Hippocampal formation (tissue), 2 donors: ENCODE measurements around the gene CDH7.

Source experiments
- DNase-seq, 2 donors: peaks; one replicate each; lab custom pipeline; 2025; lab: John Stamatoyannopoulos, UW

Gene CDH7

DNA sequence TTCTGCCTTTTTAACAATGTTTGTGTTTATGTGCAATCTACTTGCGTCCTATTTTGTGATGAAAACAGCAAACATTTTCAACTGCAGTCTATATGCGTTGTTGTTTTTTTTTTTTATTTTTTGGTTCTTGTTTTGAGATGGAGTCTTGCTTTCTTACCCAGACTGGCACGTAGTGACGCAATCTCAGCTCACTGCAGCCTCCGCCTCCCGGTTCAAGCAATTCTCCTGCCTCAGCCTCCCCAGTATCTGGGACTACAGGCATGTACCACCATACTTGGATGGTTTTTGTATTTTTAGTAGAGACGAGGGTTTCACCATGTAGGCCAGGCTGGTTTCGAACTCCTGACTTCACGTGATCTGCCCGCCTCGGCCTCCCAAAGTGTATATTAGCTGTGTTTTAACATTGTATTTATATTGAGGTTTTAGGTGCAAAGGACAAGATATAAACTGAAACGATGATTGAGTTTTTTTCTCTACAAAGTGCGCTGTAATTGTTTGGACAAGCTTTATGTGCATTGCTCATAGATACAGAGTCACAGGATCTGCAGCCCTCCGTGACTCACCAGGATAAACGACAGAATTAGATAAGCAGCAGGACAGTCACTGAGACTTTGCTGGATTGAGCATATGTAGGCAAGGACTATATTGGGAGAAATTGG, 17.4 kb downstream of the CDH7 start:
- DNase-seq, result no peak

DNA sequence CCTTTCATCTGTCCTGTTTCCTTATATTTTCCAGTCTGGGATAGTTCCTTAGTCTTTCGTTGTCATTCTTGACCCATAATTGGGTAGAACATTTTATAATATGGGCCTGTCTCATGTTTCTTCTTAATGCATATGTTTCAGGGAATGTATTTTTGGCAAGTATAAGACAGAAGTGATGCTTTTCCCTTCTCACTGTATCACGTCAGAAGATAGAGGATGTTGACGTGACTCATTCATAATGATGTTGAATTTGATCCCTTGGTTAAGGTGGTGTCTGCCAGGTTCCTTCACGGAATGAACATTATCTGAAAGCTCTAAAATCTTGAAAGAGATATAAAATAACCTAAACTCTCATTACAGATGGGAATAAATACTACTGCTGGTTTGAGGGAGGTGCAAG, 18.8 kb downstream of the CDH7 start:
- no peak for DNase-seq

DNA sequence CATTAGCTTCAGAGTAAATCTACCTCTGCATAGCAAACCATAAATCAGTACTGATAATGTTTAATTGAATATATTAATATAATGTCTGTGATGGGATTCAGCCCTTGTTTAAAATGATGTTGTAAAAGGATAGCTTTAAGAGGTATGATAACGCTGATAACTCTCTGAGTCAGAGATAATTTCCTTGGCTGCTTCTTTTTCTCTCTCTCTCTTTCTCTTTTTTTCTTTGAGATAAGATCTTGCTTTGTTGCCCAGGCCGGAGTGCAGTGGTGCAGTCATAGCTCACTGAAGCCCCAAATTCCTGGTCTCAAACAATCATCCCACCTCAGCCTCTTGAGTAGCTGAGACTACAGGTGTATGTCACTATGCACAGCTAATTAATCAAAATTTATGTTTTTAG, 35.7 kb downstream of the CDH7 start:
- DNase-seq, result no peak

DNA sequence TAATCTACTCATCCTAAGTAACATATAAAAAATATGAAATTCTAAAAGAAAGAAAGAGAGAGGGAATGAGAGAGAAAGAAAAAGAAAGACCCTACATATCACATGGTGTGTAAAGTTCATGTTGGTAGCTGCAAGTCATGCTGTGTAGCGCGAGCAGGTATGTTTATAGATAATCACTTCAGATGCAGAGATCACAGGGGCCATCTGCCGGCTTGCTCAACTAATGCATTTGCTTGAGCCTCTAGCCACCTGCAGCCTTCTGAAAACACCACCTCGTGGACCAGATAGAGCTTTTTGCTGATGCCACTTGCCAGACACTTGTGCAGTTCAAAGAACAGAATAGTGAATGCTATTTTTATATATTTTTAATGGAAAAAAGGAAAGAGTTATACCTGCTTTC, 37.6 kb downstream of the CDH7 start:
- DNase-seq, result no peak

DNA sequence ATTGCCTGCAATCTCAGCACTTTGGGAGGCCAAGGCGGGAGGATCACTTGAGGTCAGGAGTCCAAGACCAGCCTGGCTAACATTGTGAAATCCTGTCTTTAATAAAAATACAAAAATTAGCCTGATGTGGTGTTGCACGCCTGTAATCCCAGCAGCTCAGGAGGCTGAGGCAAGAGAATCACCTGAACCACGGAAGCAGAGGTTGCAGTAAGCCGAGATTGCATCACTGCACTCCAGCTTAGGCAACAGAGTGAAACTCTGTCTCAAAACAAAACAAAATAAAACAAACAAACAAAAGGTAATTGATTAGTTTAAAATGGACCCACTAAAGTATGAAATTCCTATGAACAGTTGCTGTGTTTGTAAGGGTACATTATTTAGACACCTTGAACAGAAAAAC, 39.8 kb downstream of the CDH7 start:
- DNase-seq, result no peak

DNA sequence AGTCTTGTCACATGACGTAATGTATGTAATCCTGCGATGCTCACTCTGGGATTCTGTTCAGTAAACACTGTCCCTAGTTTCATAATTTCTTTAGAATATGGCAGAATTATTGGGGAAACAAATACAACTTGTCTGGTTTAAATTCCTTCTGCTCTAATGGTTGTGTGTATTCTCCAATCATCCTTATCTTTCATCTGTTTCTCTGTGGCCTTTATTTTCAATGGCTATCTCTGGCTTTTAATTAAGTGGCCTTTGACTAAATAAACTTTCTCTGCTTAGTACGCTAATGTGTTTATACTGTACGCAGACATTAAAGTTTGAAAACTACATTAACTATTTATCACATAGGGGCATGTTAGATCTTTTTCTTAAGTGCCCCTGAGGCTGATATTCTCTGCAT, 40.9 kb downstream of the CDH7 start:
- no peak for DNase-seq

DNA sequence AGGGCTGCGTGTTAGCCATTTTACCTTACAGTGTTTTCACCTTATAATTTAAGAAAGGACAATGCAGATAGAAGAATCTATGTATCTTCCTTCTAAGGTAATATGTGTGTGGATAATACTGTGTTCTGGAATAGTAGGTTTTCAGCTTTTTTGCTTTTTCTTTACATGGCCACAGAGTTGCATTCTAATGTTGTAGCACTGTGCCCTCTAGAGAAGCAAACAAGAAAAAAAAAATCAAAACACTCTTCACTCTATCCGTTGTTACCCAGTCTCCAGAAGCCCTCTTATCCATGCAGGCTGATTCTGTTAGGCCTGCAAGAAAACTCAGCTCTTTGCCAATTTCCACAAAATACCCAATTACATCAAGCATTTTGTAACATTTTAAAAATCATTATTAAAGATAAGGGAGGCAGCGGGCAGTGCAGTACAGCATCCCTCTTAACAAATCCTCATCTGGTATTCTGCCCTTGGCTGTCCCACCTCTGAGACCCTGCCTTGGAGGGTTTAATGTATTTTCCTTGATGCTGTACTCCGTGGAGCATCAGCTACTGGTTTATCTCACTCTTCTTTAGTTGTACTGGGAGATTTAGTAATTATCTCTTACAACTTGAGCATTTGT, 41.8 kb downstream of the CDH7 start:
- DNase-seq, result no peak

DNA sequence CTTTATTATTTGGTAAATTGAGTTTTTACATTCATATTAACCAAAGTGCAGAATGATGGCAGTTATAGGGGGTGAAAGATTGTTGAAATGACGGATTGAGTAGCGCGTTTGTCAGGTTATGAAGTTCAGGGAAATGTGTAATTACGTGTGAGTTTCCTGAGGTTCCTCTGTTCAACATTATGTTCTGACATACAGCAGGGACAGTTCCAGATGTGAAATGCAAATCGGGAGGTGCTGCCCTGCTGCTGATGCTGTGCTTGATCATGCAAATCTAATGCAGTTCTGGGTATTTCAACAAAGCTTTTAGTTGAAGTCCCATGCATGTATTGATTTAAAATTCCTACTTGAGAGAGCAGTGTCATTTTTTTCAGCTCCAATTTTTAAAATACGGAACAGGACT, 57.9 kb downstream of the CDH7 start:
- no peak for DNase-seq

DNA sequence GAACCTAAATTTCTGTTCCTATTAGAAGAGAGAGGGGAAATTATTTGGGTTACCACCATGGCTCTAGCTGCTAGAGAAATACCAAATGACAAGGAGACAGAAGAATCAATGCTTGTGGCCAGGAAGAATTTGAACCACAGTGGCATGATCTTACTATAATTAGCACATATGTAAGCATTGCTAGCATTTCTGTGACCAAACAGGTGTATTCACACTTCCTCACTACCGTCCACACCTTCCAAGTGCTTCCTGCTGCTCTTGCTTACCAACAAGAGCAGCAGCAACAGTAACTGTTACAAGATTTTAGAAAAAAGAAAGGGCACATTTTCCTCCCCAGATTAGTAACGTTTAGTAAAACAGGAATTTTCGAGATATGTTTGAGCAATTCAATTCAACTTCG, 60.5 kb downstream of the CDH7 start:
- DNase-seq, result no peak

DNA sequence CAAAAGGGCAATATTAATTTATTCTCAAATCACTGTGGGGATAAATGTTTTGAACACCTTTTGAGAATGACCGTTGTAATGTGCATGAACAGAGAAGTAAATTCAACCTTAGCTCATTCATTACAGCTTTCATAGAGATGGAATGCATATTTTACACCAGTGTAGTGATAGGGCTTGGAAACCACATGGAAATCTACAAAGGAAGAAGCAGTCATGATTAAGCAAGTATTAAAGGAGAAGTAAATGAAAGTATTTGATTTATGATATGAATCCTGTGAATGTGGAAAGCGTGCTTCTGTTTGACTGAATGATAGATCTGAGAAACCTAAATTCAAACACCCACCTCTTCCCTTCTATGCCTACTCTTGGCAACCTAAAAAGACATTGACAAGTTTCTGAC, 64.7 kb downstream of the CDH7 start:
- no peak for DNase-seq

DNA sequence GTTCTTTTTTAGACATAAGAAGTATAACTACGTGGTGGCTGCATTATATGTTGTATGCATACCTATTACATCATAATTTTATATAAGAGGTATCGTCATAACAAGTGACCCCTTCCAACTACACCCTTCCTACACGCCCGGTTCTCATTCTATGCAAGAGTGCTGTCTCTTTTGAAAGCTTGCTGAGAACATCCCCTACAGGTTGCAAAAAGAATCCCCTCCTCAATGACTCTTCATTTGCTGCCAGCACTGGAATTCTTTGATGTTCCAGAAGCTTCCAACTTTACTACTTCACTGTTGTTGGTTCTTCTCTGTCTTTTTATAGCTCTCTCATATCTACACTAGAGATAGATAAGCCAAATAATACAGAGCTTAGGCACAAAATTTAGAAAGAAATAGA, 66.4 kb downstream of the CDH7 start:
- DNase-seq, result no peak

DNA sequence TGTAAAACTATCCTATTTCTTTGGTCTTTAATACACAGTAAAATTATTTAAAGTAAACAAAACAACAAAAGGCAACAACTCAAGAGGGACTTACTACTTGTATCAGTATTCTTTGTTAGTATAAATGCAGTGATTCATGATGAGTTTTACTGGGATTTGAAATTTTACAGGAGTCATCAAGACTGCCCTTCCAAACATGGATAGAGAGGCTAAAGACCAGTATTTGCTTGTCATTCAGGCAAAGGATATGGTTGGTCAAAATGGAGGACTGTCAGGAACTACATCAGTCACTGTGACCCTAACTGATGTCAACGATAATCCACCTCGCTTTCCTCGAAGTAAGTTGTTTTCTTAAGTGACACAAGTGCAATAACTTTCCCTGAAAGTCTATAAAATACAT, 71.1 kb downstream of the CDH7 start:
- DNase-seq, result no peak

DNA sequence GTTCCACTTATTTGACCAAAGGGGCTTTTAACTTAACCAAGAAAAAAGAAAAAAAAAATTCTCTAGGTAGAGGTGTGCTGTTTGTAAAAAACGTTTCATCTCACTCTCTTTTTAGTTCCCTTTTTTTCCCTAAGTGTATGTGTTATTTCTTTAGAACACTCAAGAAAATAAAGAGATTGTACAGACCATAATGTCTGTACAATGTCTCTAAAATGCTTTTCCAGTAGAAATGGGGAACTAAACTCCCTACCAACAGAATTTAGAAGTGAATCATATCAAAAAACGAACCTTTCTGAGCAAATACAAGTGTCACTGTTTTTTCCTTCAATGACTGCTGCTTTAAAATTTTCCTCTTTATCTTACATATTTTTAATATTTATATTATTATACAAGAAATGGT, 72.0 kb downstream of the CDH7 start:
- no peak for DNase-seq

DNA sequence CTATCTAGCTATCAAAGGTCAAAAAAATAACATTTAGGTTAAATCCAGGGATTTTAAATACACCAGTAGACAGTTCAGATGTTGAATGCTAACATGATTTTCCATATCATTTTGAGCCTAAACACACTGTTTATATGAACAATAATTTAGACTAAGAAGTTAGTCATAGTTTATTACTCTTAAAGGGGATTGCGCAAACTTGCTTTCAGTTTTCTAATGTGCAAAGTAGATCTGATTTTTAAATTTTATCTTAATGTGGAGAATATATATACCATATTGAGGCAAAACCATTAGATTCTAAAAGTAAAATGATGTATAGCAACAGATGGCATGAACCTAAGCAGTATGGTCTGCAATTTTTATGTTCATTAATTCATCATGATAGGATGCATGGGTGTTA, 76.6 kb downstream of the CDH7 start:
- no peak for DNase-seq

DNA sequence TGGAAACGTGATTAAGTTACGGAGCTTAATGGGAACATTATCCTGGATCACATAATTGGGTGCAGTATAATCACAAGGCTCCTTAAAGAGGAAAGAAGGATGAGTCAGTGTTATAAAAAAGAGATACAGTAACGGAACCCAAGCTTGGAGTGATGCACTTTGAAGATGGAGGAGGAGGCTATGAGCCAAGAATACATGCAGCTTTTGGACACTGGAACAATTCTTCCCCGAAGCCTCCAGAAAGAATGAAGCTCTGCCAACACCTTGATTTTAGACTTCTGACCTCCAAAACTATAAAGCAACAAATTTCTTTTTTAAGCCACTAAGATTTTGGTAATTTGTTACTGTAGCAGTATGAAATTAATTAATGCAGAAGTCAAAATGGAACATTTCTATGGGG, 85.1 kb downstream of the CDH7 start:
- DNase-seq, result no peak

DNA sequence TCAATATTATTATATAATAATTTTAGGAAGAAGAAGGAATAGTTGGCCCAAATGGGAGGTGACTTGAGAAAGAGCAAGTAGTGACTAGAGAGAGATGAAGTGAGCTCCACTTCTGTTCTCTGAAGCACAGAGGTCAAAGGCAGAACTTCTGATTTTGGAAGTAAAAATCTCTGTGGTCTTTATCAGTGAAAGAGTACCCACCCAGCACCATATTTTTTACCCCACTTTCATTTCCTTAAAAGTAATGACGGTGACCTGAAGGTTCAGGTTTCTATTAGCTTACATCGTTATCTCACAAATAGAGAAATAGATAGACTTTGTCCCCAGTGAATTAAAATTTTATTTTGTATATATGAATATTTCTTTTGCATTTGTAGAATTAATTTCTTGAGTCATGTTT, 95.3 kb downstream of the CDH7 start:
- no peak for DNase-seq

DNA sequence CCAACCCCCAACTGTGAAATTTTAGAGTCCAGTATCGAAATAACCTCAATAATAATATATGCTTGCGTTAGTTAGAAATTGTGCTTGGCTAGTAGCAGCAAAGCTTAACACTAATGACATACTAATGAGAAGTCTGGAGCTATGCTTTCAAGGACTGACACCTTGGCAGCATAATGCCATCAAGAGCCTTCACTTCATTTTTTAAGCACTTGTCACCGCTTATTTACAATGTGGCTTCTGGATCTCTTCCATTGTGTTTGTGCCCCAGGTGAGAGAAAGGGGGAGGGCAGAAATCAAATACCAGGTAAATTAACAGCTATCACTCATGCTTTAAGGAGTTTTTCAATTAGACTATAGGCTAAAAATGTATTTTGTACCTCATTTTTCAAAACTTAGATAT, 101.5 kb downstream of the CDH7 start:
- DNase-seq, result no peak

DNA sequence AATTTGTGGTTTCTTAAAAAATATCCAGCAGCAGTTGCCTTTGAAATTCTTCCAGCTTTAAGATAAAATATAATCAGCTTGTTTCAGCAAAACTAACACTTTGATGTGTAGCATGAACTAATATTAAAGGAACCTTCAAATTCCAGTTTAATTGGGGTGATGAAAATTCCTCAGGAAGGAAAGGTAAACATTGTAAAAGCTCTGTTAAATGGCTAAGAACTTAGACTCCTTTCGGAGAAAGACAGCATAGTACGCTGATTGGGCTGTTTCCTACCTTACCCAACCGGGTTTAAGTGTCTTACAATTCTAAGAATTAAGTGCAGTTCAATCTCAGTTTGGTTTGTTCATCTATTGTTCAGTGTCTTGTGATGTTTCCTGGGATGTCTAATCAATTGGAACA, 108.3 kb downstream of the CDH7 start:
- no peak for DNase-seq

DNA sequence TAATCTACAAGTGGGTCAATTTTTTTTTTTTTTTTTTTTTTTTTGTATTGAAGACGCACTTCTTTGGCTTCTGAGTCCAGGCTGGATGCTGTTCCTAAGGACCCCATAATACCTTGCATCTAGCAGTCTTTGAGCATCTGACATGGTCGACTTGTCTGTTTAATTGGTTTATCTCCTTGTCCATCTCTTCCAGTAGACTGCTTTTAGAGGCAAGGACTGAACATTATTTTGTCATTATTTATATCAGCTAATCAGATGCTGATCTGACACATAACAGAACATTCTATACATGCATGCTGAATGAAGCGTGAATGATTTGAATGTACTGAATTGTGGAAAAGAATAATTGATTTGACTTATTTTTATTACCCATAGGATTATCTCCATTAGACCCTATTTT, 118.7 kb downstream of the CDH7 start:
- no peak for DNase-seq

DNA sequence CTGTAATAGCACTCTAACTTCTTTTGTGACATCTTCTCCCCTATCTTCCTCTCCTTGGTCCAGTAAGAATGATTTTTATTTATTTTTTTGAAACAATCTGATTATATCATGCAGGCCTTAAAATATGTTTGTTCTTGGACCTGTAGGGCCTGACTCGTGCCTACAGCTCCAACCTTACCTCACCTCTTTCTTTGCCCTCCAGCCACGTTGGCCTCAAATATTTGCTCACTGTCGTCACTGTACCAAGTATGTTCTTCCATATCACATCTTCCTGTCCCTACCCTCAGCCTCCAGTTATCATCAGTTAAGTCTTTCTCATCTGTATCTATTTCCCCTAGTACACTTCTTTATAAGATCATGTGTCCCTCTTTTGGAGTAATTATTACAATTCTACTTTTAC, 125.5 kb downstream of the CDH7 start:
- DNase-seq, result no peak

DNA sequence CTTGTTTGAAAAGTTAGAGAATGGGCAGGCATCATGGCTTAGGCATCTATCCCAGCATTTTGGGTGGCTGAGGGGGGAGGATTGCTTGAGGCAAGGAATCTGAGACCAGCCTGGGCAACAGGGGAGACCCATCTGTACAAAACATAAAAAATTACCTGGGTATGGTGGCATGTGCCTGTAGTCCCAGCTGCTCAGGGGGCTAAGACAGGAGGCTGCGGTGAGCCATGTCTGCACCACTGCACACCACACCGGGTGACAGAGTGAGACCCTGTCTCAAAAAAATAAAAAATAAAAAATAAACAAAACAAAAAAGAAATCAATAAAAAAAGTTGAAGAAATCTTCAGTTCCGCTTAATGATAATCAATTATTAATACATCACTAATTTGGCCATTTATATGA, 146.5 kb downstream of the CDH7 start:
- no peak for DNase-seq

DNA sequence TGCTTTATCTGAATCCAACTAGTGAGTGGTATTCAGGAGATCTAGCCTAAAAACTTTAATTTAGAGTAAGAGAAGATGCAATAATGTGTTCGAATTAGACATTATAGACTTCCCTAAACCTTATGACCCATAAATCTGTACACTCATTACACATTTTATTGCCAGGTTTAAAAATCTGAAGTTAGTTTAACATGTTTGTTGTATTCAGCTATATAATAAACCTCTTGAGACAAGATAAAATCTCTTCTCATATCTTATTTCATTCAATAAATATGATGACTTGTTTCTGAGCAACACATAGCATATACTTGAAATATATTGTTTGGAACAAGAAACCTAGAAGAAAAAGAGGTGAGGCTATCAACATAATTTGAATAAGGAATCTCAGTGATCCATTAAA, 150.7 kb downstream of the CDH7 start:
- no peak for DNase-seq

DNA sequence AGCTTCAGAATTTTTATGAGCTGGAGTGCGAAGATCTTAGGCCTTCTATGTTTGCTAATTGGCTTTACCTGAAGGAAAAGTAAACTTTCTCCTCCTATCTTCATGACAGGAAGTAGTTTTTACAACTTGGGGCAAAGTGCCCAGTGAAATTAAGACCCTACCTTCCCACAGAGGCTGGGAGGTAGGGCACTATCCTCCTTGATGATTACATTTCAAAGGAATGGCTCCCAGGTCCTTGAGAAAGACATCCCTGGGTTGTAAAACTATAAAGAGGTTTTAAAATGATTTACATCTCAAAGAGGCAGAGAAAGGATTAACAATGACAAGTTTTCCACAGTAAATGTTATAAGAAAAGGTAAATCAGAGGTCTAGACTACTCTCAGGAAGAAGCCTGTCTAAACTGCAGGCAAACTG, 155.8 kb downstream of the CDH7 start:
- DNase-seq, result no peak

DNA sequence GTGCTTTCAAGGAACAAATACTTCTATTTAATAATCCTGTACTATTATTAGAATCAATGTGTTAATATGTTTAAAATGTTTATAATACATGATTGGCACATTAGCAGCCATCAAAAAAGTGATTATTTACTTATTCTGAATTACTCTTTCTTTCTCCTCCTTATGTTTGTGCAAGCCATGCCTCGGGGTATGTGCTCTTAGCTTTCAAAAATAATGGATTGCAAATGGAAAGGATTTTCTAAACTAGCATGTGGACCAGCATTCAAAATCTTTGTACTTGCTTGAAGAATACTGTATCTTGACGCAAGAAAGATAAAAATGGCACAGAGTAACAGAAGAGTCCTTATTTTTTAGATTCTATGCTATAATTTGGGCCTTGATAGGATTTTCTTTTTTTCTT, 156.5 kb downstream of the CDH7 start:
- no peak for DNase-seq
